Body of pancreas (tissue), 4 donors: ENCODE results near the gene FAM83G. TPM values are rescaled to one million over a fixed set of nuclear protein-coding genes. Genes with fewer than 3 reads are reported as not detected.
"Not testable (repeated sequence)": the region's sequence is repeated elsewhere in the genome, so short reads cannot be mapped to it uniquely, and the experiment has no call there.

Source experiments
- ATAC-seq: fragments of 150-250 bp; one replicate; pipeline ENCODE4 v1.9.1; 2016
- DNase-seq, 4 donors: peaks; one replicate each; pipeline ENCODE4 v3.0.0-alpha.2; 2019
- H3K27ac ChIP-seq, 4 donors: fragments of 200-600 bp; sonication (generic); 1 replicate in 3 of 4; 2 replicates in 1 of 4; pipeline versions ENCODE4 v1.5.1 to v1.6.1; 2016 to 2019; ENCODE audit warnings: mild to moderate bottlenecking in 1 of 4, mixed read lengths in 1 of 4, moderate library complexity in 1 of 4
- H3K27me3 ChIP-seq, 2 donors: fragments of 200-600 bp; sonication (generic); one replicate each; pipeline ENCODE4 v1.6.0; 2016; ENCODE audit warnings: mild to moderate bottlenecking in 1 of 2
- H3K36me3 ChIP-seq, 2 donors: fragments of 200-600 bp; sonication (generic); replicated peaks in 1 of 2; 2 replicates each; pipeline ENCODE4 v1.5.1; 2016; ENCODE audit warnings: low read depth in 2 of 2; ENCODE audit not compliant: insufficient read depth in 1 of 2
- H3K4me1 ChIP-seq: fragments of 200-600 bp; sonication (generic); one replicate; pipeline ENCODE4 v1.6.0; 2016
- H3K4me3 ChIP-seq, 2 donors: fragments of 200-600 bp; sonication (generic); 1 replicate in 1 of 2; 2 replicates in 1 of 2; pipeline ENCODE4 v1.5.1; 2016 to 2019
- H3K9me3 ChIP-seq, 3 donors: fragments of 200-600 bp; sonication (generic); 1 replicate in 2 of 3; 2 replicates in 1 of 3; pipeline ENCODE4 v1.5.1; 2016
- POLR2A ChIP-seq, 3 donors: fragments of 450-650 bp; IDR thresholded peaks; one replicate each; pipeline ENCODE4 v1.6.1; 2016; ENCODE audit warnings: antibody characterized with exemption in 3 of 3, mild to moderate bottlenecking in 2 of 3
- WGBS, 2 donors: methylation state at CpG; one replicate each; pipeline ENCODE4 v1.1.5; 2017; 5-methylcytosine and 5-hydroxymethylcytosine counted together
- intact Hi-C: fragments of 100-400 bp; cut with DNase I; formaldehyde crosslinking; loops from one replicate; pipeline ENCODE4 v1.15.1; 2023
- total RNA-seq, 2 donors: library from RNA; depleted of rRNA; stranded (reverse); fragments of >200 nt; gene quantifications; one replicate each; pipeline ENCODE4 v1.1.0, GENCODE V29; 2016
- TF ChIP-seq, protein P1 (sequence below), 7 experiments: fragments of 450-650 bp in 4 of 7; fragments of 200-600 bp in 3 of 7; sonication (generic) in 3 of 7; IDR thresholded peaks; one replicate each; pipeline ENCODE4 v1.5.1; 2016 to 2019; ENCODE audit warnings: antibody characterized with exemption in 7 of 7

FAM83G gene, protein sequence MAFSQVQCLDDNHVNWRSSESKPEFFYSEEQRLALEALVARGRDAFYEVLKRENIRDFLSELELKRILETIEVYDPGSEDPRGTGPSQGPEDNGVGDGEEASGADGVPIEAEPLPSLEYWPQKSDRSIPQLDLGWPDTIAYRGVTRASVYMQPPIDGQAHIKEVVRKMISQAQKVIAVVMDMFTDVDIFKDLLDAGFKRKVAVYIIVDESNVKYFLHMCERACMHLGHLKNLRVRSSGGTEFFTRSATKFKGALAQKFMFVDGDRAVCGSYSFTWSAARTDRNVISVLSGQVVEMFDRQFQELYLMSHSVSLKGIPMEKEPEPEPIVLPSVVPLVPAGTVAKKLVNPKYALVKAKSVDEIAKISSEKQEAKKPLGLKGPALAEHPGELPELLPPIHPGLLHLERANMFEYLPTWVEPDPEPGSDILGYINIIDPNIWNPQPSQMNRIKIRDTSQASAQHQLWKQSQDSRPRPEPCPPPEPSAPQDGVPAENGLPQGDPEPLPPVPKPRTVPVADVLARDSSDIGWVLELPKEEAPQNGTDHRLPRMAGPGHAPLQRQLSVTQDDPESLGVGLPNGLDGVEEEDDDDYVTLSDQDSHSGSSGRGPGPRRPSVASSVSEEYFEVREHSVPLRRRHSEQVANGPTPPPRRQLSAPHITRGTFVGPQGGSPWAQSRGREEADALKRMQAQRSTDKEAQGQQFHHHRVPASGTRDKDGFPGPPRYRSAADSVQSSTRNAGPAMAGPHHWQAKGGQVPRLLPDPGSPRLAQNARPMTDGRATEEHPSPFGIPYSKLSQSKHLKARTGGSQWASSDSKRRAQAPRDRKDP
- total RNA-seq = 10 to 100 TPM; 11.4 to 16.5 TPM

DNA sequence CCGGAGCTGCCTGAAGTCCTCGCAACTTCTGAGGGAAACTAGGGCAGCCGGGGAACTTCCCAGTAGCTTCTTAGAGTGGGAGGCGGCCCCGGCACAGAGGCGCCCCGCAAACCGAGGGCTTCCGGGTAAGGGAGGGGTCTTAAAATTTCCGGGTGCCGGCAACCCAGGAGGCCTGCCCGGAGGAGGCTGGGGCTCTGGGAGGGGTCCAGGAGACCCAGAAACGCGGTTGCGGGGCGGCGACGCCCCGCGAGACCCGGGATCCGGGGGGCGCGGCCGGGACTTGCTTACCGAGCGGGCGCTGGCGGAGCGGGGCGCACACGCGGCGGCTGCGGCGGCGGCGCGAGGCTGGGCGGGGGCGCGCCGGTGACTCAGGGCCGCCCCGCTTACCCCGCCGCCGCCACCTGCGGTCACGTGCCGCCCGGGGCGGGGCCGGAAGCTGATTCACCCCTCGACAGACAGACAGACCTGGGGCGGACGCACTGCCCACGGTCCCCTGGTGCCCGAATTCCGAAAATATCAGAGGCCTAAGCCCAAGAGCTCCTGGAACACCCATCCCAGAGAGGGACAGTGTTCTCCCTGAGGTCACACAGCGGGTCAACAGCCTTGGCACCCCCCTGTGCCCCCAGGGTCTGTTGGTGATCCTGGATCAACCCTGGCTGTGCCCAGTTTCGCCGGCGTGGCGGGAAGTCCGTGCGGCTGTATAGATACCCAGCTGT lies at the start of gene FAM83G:
TSS of gene FAM83G (minus strand) at position 344 of the 716 bp plus-strand sequence. CDS start 723 bp downstream, outside the sequence.
- Histone ChIP-seq H3K4me3 (peak within 1 kb of the TSS; percentile 52 to 54), H3K9me3 (no peaks in the 10 kb centered on the region), H3K4me1 (peaks cover 49% of the 10 kb centered on the region), H3K36me3 (no peaks in the 10 kb centered on the region), H3K27me3 (no peaks in the 10 kb centered on the region), H3K27ac (peak within 1 kb of the TSS; percentile 77 to 88 (median 85))
- WGBS, 2 donors = 4 to 5% methylated on average over 11 to 42 of the region's 67 CpGs
- DNase-seq (peak; percentile 87 to 93 (median 90)), ATAC-seq (peak; percentile 90)
- peak; percentile 68 to 86 (median 76) for TF ChIP-seq POLR2A (IDR thresholded peaks at IDR 0.05)
- TF ChIP-seq, protein P1, sequence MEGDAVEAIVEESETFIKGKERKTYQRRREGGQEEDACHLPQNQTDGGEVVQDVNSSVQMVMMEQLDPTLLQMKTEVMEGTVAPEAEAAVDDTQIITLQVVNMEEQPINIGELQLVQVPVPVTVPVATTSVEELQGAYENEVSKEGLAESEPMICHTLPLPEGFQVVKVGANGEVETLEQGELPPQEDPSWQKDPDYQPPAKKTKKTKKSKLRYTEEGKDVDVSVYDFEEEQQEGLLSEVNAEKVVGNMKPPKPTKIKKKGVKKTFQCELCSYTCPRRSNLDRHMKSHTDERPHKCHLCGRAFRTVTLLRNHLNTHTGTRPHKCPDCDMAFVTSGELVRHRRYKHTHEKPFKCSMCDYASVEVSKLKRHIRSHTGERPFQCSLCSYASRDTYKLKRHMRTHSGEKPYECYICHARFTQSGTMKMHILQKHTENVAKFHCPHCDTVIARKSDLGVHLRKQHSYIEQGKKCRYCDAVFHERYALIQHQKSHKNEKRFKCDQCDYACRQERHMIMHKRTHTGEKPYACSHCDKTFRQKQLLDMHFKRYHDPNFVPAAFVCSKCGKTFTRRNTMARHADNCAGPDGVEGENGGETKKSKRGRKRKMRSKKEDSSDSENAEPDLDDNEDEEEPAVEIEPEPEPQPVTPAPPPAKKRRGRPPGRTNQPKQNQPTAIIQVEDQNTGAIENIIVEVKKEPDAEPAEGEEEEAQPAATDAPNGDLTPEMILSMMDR (IDR thresholded peaks at IDR 0.05) = peak in 2 of 7 experiments; percentile 11 to 19
- intact Hi-C loops = no loop called here

DNA sequence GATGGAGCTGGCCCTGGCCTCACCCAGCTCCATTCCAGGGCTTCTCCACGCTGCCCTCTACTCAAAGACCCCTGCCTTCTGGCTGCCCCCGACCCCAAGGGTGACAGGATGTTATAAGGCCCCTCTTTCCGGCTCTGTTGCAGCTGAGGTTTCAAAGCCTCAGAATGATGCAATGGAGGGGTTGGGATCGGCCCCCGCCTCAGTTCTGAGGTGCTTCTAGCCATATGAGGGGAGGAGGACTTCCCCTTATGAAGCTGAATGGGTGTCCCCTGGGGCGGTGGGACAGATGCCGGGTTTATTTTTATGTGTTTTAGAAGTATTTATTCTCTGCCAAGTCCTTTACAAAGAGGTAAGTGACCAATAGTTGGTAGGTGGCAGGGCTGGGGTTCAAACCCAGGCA lies 44.3 kb upstream of the FAM83G start:
- intact Hi-C loops, H3K27ac ChIP-seq, H3K36me3 ChIP-seq, H3K4me3 ChIP-seq, ATAC-seq, H3K4me1 ChIP-seq, H3K9me3 ChIP-seq, H3K27me3 ChIP-seq, DNase-seq: not testable (repeated sequence)
- no CpG with 5 or more reads among the region's 7 CpGs for WGBS, 2 donors

DNA sequence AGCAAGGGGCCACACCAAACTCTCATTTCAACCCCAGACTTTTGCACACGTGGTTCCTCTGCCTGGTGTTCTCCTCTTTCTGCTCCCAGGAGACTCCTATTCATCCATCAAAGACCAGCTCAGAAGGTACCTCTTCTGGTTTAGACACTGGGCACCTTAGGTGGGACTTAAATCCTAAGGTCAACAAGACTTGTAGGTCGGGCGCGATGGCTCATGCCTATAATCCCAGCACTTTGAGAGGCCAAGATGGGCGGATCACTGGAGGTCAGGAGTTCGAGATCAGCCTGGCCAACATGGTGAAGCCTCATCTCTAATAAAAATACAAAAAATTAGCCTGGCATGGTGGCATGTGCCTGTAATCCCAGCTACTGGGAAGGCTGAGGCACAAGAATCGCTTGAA lies 42.9 kb upstream of the FAM83G start:
- H3K36me3 ChIP-seq, H3K27ac ChIP-seq, H3K4me3 ChIP-seq, ATAC-seq, H3K27me3 ChIP-seq, H3K4me1 ChIP-seq, DNase-seq, H3K9me3 ChIP-seq, intact Hi-C loops: not testable (repeated sequence)
- WGBS, 2 donors = 80 to 82% methylated on average over 2 to 4 of the region's 7 CpGs

DNA sequence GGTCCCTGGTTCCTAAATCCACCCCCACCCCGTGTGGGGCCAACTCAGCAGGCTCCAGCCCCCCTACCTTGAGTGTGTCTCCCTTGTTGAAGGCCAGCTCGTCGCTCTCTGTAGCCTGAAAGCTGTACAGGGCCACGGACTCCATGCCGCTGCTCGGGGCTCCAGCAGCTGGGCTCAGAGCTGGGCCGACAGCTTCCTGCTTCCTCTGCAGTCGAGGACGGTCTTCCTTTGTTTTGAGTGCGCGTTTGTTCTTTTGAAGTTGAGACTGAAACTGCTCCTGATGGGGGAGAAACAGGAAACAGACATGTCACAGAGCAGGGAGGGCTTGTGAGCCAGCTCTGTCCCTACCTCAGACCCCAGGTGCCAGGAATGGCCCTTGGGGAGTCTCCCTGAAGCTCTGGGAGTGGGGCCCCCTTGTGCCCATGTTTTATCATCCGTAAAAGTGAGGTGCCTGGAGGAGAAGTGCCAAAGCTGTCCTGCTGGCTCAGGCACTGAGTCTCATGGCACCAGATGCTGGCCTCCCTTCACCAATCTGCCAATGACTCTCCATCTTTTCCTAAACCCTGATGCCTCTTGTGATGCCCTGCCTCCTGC lies 42.3 kb upstream of the FAM83G start, which contains the start of gene GRAP:
TSS of gene GRAP (minus strand) at position 176 of the 594 bp plus-strand sequence. CDS start at position 145, 31 bp downstream.
- H3K4me3 ChIP-seq, ATAC-seq, intact Hi-C loops: not testable (repeated sequence)

DNA sequence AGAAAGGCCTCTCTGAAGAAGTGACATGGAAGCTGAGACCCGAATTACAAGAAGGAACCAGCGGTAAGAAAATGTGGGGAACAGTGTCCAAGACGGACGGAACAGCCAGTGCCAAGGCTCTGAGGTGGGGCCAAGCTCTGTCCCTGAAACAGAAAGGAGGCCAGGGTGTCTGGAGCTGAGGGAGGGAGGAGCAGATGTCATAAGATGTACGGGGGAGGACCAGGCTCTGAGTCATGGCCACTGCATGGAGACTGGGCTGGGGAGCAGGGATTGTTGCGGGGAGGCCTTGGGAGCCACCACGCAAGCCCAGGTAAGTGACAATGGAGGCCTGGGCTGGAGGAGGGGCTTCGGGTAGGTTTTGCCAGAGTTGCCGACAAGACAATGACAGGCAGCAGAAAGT lies 40.1 kb upstream of the FAM83G start:
- H3K9me3 ChIP-seq, H3K27me3 ChIP-seq, ATAC-seq, H3K4me1 ChIP-seq, DNase-seq, H3K4me3 ChIP-seq, H3K36me3 ChIP-seq, intact Hi-C loops, H3K27ac ChIP-seq: not testable (repeated sequence)
- WGBS, 2 donors = no CpG with 5 or more reads among the region's 9 CpGs

More for the DNA sequence above, 42.3 kb upstream of the FAM83G start, which contains the start of gene GRAP:
- not testable (repeated sequence) for H3K9me3 ChIP-seq, H3K27me3 ChIP-seq, H3K36me3 ChIP-seq, H3K27ac ChIP-seq, DNase-seq, H3K4me1 ChIP-seq
- no CpG with 5 or more reads among the region's 12 CpGs for WGBS, 2 donors

DNA sequence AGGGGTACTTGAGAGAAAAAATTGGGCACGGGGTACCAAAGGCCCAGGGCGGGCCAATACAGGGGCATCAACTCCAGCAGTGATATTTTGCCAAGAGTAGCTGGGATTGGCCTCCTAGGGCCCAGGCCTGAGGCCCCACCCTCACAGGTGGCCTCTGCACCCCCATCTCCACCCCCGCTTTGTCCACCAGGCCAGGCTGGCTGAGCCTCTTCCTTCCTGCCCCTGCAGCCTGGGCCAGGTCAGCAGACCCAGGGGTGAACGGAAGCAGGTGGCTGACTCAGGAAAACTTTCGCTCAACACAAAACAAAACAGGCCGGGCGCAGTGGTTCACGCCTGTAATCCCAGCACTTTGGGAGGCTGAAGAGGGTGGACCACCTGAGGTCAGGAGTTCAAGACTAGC lies 38.5 kb upstream of the FAM83G start:
- H3K4me1 ChIP-seq, ATAC-seq, H3K27ac ChIP-seq, H3K4me3 ChIP-seq, H3K27me3 ChIP-seq, H3K9me3 ChIP-seq, H3K36me3 ChIP-seq, intact Hi-C loops, DNase-seq: not testable (repeated sequence)
- no CpG with 5 or more reads among the region's 8 CpGs for WGBS, 2 donors

DNA sequence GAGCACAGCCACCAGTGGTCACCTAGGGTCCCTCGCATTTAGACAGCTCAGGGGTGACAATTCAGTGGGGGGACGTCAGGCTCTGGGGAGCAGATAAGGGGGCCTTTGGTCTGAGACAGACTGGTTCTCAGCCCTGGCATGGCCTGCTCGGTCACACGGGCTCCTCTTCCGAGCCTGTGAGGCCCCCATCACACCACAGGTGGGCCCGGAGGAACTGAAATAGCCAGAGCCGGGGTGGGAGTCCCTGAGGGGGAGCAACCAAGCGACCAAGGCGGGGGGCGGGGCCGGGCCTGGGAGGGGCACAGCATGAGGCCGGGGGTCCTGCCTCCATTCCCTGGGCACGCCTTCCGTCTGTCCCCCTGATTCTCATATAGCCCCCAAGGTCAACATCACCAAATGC lies 37.8 kb upstream of the FAM83G start:
- intact Hi-C loops, ATAC-seq: not testable (repeated sequence)

DNA sequence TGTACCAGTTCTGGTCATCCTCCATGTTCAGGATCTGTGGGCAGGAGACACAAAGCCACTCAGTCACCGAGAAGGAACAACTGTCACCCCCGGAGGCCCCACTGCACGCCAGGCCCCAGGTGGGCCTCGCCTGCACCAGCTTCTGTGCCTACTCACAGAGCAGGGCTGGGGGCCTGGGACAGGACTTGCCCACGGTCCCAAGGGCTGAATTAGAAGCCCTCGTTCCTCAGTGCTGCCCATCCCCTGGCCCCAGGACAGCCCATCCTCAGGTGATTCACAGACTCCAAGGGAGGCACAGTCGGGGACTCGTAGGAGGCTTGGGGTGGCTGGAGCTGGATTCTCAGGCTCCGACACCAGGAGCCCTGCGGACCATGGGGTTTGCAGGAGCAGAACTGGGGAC lies 37.3 kb upstream of the FAM83G start:
- H3K4me3 ChIP-seq, H3K4me1 ChIP-seq, H3K27me3 ChIP-seq, intact Hi-C loops, H3K36me3 ChIP-seq, DNase-seq, H3K27ac ChIP-seq, ATAC-seq, H3K9me3 ChIP-seq: not testable (repeated sequence)
- WGBS, 2 donors = no CpG with 5 or more reads among the region's 10 CpGs

More for the DNA sequence above, 37.8 kb upstream of the FAM83G start:
- WGBS, 2 donors = no CpG with 5 or more reads among the region's 14 CpGs
- H3K4me1 ChIP-seq, H3K27me3 ChIP-seq, H3K4me3 ChIP-seq, DNase-seq, H3K27ac ChIP-seq, H3K36me3 ChIP-seq, H3K9me3 ChIP-seq: not testable (repeated sequence)

DNA sequence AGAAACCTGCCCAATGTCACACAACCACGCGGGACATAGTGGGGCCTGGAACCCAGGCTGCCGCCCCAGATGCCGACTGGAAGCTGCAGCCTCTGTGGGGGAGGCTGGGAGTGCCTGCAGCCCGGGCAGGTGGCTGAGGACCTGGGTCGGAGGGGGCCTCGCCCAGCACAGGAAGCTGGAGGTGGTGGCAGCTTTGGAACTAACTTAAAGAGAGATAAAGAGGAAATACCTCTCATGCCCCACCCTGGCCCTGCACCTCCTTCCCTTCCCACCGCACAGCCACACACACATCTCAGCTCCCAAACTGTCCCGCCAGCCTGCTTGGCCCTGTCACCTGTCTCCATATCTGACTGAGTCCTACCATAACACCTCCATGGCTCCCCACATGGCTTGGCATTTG lies 35.8 kb upstream of the FAM83G start:
- H3K4me3 ChIP-seq, H3K9me3 ChIP-seq, H3K27me3 ChIP-seq, H3K36me3 ChIP-seq, DNase-seq, intact Hi-C loops, H3K4me1 ChIP-seq, ATAC-seq, H3K27ac ChIP-seq: not testable (repeated sequence)
- WGBS, 2 donors = no CpG with 5 or more reads among the region's 9 CpGs

DNA sequence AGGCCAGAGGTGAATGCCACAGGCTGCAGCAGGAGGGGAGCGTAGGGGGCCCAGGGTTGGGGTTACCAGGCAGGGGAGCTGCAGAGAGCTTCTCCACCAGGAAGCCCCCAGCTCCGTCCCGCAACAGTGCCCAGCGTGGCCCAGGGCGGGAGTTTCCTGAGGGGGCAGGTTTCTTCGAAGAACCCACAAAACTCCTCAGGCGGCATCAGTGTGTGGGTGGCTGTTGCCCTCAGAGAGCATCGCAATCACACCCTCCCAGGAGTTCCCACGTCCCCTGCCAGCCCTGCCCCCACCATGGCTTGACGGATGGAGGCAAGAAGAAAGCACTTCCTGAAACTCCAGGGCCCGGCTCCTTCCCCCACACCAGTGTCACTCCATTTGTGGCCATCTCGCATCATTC lies 34.2 kb upstream of the FAM83G start:
- ATAC-seq = peak; percentile 7
- H3K36me3 ChIP-seq, H3K27ac ChIP-seq, H3K27me3 ChIP-seq, H3K4me3 ChIP-seq, intact Hi-C loops, H3K9me3 ChIP-seq, H3K4me1 ChIP-seq, DNase-seq: not testable (repeated sequence)
- WGBS, 2 donors = no CpG with 5 or more reads among the region's 12 CpGs
